SKM-1 (cell line): ENCODE measurements around the gene LHFPL2.

Experiments
- DNase-seq: peaks from one replicate; lab custom pipeline; 2025; ENCODE audit not compliant: unreplicated experiment; lab: John Stamatoyannopoulos, UW

The LHFPL2 gene

DNA sequence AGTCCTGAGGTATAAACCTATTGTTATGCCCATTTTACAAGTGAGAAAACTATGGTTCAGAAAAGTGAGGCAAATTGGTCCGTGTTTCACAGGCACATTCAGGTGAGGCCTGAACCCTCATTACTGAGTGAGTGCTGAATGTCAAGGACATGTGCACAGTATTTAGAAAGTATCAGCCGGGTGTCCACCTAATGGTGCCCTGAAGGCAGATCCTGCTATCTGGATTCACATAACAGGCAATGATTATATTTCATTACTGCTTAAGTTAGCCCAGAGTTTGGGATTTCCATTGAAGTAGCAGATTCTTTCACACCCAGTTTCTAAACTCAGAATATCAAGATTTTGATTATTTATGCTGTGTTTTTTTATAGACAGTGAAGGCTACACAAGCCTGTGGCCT lies 142.7 kb downstream of the LHFPL2 start:
- DNase-seq = no peak

- no peak for DNase-seq
Observed at GRCh38 chr5:78504704-78505677, 143.6 kb downstream of the LHFPL2 start.

DNA sequence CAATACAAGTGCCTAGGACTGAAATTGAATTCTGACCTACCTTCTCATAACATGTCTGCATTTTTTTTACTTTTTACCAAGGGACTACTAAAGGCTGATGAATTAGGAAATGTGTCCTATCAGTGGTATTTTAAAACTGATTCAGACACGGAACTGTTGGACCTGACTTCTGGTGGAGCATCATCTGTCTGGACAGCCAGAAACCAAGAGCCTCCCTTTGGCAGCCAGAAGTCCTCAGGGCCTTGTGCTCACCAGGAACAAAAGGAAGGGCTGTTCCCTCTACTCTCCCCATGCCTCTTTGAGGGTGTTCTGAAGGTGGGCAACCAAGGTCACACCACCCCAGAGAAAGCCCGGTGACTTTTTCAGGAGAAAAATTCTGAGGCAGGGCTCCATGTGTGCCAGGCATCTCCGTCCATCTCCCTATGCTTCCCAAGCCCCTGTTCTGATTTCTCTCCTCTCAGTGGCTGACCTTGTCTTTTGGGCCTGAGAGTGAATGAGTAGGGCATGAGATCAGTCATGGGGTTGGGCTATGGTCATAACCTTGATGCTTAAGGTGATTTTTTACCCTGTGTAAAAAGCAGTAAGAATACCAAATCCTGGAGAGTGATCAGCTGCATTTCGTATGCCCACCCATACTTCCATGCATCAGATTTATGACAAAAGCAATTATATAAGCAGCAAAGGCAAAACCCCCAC lies 144.5 kb downstream of the LHFPL2 start:
- DNase-seq = no peak

DNA sequence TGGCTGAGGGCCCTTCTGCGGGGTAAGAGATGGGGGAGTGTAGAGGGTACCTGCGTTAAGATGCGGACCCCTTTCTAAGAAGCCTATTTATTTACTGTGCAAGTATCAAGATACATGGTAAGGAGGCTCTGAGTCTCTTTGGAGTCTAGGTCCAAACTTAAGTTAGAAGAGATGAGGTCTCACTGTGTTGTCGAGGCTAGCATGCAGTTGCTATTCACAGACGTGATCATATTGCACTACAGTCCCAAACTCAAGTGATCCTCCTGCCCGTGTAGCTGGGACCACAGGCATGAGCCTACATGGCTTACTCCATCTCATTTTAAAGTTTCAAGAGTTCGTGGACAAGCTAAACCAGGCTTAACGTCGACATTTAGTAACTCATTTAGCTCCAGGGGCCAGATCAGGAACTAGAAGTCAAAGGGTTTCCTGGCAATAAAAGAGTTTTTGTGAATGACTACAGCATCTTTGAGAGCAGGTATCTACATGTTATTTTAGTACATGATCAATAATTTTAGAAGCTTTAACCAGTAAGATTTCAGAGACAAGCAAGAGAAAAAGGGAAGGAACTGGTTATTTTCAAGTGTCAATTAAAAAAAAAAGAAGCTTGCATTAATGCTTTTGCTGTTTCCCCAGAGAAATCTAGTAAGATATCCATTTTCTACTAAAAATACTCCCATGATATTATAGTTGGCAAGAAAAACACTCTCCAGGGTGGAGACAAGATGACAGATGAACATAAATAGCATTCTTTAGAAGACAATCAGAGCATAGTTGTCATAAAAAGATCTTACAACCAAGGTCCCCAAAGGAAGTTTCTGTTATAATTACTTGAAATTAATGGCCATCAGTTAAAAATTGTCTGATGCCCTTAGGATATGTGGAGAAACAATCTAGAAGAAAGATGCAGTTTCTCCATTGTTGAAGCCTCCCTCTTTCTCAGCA lies 146.9 kb downstream of the LHFPL2 start:
- no peak for DNase-seq

DNA sequence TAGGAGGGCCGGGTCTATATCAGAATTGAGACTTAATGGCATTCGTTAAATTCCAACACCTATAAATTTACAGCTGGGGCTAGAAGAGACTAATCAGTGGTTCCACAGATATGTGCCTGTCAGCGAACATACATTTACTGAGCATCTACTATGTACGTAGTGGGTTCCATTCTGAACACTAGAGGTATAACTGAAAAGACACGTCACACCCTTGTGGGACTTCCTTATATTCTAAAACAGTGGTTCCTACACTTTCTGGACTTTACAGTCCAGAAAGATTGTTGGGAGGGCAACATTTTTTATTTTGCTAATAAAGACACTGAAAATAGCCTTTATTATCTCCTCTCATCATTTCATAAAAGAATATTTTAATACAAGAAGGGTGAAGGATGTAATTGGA lies 147.7 kb downstream of the LHFPL2 start:
- DNase-seq = no peak

DNA sequence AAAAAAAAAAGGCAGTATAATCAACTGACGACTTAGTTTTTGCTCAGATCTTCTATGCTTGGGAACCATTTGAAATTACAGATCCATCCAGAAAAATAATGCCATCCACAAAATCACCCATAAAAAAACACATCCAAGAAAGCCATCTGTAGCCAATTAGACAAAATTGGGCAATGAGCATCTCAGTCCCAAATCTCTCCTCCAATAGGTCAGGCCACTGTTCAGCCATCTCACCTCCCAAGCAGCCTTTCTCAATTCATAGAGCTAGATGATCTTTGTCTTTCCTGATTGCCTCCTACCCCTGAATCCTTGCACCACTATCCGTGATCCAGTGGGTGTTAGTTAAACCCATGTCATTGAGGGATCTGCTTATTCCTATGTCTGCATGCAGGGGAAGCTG lies 148.5 kb downstream of the LHFPL2 start:
- DNase-seq = no peak

DNA sequence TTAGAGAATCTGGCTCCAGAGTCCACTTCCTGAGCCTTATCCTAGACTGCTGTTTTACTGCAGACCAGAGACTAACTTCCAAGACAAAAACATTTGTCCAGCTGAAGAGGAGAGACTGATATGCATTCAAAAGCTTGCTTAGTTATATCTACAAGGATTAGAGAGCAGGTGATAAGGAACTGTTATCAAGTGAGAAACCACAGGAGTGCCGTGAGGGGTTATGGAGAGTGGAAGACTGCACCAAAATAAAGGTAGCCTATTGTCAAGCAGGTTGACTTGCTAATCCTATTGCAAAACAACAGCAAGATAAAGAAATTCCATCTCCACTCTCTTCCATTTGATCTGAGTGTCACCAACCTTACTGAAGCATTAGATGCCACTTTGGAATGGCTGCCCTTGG lies 149.1 kb downstream of the LHFPL2 start:
- DNase-seq = no peak

DNA sequence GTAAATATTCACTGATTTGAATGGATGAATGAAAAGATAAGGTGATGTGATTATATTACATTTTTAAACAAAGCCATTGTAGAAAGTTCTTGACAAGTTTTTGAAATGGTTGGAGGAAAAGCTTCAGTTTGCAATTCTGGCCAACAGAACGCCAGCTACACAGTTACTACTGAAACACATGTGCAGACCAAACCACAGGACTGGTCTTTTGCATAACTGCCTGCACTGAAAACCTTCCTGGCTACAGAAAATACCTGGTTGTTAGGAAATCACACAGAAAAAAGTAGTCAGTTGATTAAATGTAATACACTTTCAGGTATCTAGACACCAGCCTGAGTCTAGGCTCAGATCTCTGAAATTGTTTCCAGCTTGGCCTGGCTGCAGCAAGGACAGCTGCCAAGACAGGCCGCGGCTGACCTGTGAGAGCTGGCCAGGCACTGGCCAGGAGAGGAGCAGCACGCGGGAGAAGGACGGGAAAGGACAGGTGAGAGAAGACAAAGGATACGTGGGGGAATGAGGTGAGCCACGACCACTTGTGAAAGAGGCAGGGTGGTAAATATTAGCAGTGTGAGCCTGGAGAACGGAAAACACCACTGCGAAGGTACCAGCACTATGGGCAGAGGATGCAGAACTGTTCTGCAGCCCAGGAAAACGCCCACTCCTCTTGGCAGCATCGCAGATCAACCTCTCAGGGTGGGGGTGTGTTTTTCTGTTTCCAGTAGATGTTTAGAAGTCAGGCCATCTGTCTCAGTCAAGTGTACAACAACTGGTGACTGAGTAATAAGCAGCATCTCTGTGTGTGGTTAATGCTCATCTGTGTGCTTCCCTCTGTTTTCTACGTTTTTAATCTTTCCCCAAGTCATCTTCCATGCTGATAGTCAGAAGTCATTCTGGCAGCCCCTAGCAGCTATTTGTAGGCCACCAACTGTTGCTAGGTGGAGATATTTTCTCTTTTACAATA lies 150.7 kb downstream of the LHFPL2 start:
- no peak for DNase-seq

- DNase-seq = no peak
Observed at GRCh38 chr5:78496373-78496772, 152.2 kb downstream of the LHFPL2 start.

GRCh38 chr5:78495800-78496199 lies 152.8 kb downstream of the LHFPL2 start:
- DNase-seq = no peak

GRCh38 chr5:78492650-78493049 lies 155.9 kb downstream of the LHFPL2 start:
- no peak for DNase-seq

- no peak for DNase-seq
Observed at GRCh38 chr5:78492224-78492623, 156.3 kb downstream of the LHFPL2 start.

- no peak for DNase-seq
Observed at GRCh38 chr5:78490709-78491485, 157.7 kb downstream of the LHFPL2 start.

GRCh38 chr5:78487846-78488245 lies 160.7 kb downstream of the LHFPL2 start:
- DNase-seq = no peak

GRCh38 chr5:78486218-78486617 lies 162.4 kb downstream of the LHFPL2 start:
- DNase-seq = no peak

GRCh38 chr5:78483809-78484521 lies 164.6 kb downstream of the LHFPL2 start:
- peak; percentile 98 for DNase-seq

DNA sequence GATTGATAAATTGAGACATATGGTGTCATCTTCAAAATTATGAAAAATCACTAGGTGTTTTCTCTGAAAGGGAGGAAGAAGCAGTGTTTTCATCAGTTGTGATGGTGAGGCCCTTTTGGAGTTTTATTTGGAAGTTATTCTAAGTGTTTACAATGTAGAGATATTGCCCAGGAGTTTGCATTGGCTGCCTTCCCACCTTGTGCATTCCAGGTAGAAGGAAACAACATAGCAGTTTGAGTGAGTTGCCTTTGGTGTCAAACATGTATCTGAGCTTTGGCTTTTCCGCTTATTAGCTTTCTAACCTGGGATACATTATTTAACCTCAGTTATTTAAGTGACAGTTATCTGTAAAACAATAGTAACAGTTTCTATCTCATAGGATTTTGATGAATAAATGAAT lies 165.6 kb downstream of the LHFPL2 start:
- no peak for DNase-seq

DNA sequence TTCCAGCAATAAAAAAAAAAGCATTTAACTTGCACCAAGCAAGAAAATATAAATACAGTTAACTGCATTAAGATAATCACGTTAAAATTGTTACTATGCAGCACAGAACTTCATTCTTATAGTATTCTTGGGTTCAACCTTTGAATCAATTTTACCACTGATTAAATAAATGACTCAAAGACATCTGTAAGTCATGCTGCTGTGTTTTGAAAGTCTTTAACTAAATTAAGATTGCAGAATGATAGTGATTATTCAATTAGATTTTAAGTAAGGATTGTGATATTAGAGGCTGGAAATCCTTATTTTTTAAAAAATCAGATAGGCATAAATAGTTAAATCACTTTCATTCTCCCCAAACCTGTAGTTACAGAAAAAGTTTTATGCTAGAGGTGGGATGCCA lies 171.8 kb downstream of the LHFPL2 start:
- no peak for DNase-seq

GRCh38 chr5:78475370-78475769 lies 173.2 kb downstream of the LHFPL2 start:
- DNase-seq = no peak
